OCI-LY7 (cell line): ENCODE measurements around the gene STX8. TPM values are rescaled to one million over a fixed set of nuclear protein-coding genes. Genes with fewer than 3 reads are reported as not detected.

ENCODE experiments used
- BruUV-seq: library from RNA; stranded (reverse); fragments of 400-500 nt; replicated peaks from 2 replicates; lab custom pipeline; 2021; lab: Mats Ljungman, UMichigan
- CTCF ChIA-PET: fragments of 300-600 bp; sonication (Branson Sonifier 250); formaldehyde crosslinking; loops from one replicate; lab custom pipeline; 2022; ENCODE audit warnings: antibody characterized with exemption; ENCODE audit not compliant: unreplicated experiment; lab: Charles Lee
- POLR2A ChIA-PET: fragments of 300-600 bp; sonication (Branson Sonifier 250); formaldehyde crosslinking; loops from one replicate; lab custom pipeline; 2022; ENCODE audit warnings: antibody characterized with exemption; lab: Charles Lee
- DNase-seq: peaks from one replicate; pipeline ENCODE4 v3.0.0-alpha.2; 2015; ENCODE audit warnings: low spot score
- H2AFZ ChIP-seq: fragments of 200-600 bp; sonication (generic), shearing (Covaris generic); 2 replicates; pipeline ENCODE4 v1.6.1; 2014; ENCODE audit warnings: mild to moderate bottlenecking, antibody characterized with exemption, low read length, moderate library complexity
- H3K27ac ChIP-seq: fragments of 200-600 bp; sonication (generic); 2 replicates; pipeline ENCODE4 v1.5.1; 2014; ENCODE audit warnings: mixed run types, low read depth, mild to moderate bottlenecking, moderate library complexity, low read length, inconsistent platforms; ENCODE audit not compliant: poor library complexity, severe bottlenecking
- H3K36me3 ChIP-seq: fragments of 200-600 bp; sonication (generic); 2 replicates; pipeline ENCODE4 v1.6.1; 2014; ENCODE audit warnings: mild to moderate bottlenecking, antibody characterized with exemption, low read length, moderate library complexity, mixed read lengths; ENCODE audit not compliant: insufficient read depth
- H3K4me1 ChIP-seq: fragments of 200-600 bp; sonication (generic); 2 replicates; pipeline ENCODE4 v1.5.1; 2014; ENCODE audit warnings: mild to moderate bottlenecking, low read length; ENCODE audit not compliant: insufficient read depth, poor library complexity, severe bottlenecking
- H3K4me2 ChIP-seq: fragments of 200-600 bp; sonication (generic); 2 replicates; pipeline ENCODE4 v1.6.1; 2014; ENCODE audit warnings: mild to moderate bottlenecking, low read length
- H3K4me3 ChIP-seq: fragments of 200-600 bp; sonication (generic); 2 replicates; pipeline ENCODE4 v1.5.1; 2014; ENCODE audit warnings: mild to moderate bottlenecking, low read depth, low read length; ENCODE audit not compliant: poor library complexity, severe bottlenecking
- H3K79me2 ChIP-seq: fragments of 200-600 bp; sonication (generic); 2 replicates; pipeline ENCODE4 v1.6.1; 2016; ENCODE audit warnings: low read depth, mild to moderate bottlenecking, low read length, moderate library complexity, mixed read lengths; ENCODE audit not compliant: insufficient read depth
- H3K9me2 ChIP-seq: fragments of 200-600 bp; sonication (generic); 2 replicates; pipeline ENCODE4 v1.6.1; 2016; ENCODE audit warnings: mild to moderate bottlenecking, low read length, mixed read lengths; ENCODE audit not compliant: insufficient read depth
- H3K9me3 ChIP-seq: fragments of 200-600 bp; sonication (generic); 2 replicates; pipeline ENCODE4 v1.6.1; 2014; ENCODE audit warnings: mild to moderate bottlenecking, mixed run types, low read length, mixed read lengths
- H4K20me1 ChIP-seq: fragments of 200-600 bp; sonication (generic); 2 replicates; pipeline ENCODE4 v1.6.1; 2014; ENCODE audit warnings: mild to moderate bottlenecking, antibody characterized with exemption, low read length, moderate library complexity, mixed read lengths; ENCODE audit not compliant: insufficient read depth
- EZH2phosphoT487 ChIP-seq: fragments of 200-600 bp; sonication (generic); IDR thresholded peaks from 2 replicates; pipeline ENCODE4 v1.6.1; 2018; ENCODE audit warnings: low read depth, borderline replicate concordance, mild to moderate bottlenecking, mixed run types, antibody characterized with exemption, low read length, moderate library complexity, mixed read lengths
- intact Hi-C: fragments of 100-400 bp; cut with micrococcal nuclease; formaldehyde crosslinking; loops from one replicate; pipeline ENCODE4 v1.10.0; 2022; ENCODE audit not compliant: unreplicated experiment
- total RNA-seq, 2 experiments: library from RNA; depleted of rRNA in 1 of 2; stranded (reverse); fragments of >200 nt in 1 of 2; shearing (Covaris generic) in 1 of 2; gene quantifications; 2 replicates each; pipeline ENCODE4 v1.2.3, GENCODE V29; 2014 to 2022
- TF ChIP-seq, protein P1 (sequence below): fragments of 200-600 bp; sonication (generic); conservative IDR thresholded peaks from 2 replicates; pipeline ENCODE4 v1.5.1; 2014; ENCODE audit warnings: mild to moderate bottlenecking, antibody characterized with exemption, low read length, moderate library complexity, mixed read lengths

The STX8 gene
- total RNA-seq, 2 experiments from 2014 or later, result 56.7 to 69.0 TPM

DNA sequence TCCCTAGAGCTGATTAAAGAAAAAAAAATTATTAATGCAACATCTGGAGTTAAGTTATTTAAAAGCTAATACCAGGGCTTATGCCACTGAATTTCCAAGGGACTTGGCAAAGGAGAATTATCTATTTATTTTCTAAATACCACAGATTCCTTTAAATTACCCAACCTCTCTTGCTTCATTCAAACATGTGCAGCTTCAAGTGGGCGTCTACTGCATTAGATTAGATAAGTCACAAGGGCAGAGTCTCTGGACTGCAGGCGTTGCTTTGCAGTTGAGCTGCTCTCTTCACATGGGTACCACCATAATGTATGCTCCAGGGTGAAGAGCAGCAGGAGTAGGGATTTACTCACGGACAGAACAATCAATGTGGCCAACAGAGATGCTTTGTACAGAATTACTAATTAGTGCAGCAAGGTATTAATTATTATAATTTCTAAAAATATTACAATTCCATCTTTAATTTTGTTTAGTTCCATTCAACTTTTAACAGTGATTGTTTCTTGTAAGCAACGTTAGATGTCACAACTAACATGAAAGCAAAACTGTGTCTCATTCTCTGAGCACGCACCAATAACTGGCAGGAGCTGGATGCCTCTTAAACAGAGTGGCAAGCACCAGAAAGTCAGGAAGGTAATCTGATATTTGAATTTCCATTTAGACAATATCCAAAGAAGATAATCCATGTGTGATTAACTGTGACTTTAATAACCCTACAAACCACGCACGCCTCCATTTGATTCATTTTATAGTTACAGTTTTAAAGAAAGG is 214.2 kb downstream of the STX8 start:
- Histone ChIP-seq H2AFZ (no peak overlapping the region), H3K4me1 (peaks cover 10% of the 10 kb centered on the region), H3K9me3 (no peaks in the 10 kb centered on the region), H3K79me2 (no peaks in the 10 kb centered on the region), H4K20me1 (no peaks in the 10 kb centered on the region), H3K27ac (no peak overlapping the region), H3K9me2 (no peaks in the 10 kb centered on the region), H3K4me3 (no peak overlapping the region), H3K4me2 (no peak overlapping the region), H3K36me3 (no peaks in the 10 kb centered on the region)
- POLR2A ChIA-PET, result no interaction called here
- BruUV-seq, result no TSS peak
- no peak for TF ChIP-seq EZH2phosphoT487
- TF ChIP-seq, protein P1, sequence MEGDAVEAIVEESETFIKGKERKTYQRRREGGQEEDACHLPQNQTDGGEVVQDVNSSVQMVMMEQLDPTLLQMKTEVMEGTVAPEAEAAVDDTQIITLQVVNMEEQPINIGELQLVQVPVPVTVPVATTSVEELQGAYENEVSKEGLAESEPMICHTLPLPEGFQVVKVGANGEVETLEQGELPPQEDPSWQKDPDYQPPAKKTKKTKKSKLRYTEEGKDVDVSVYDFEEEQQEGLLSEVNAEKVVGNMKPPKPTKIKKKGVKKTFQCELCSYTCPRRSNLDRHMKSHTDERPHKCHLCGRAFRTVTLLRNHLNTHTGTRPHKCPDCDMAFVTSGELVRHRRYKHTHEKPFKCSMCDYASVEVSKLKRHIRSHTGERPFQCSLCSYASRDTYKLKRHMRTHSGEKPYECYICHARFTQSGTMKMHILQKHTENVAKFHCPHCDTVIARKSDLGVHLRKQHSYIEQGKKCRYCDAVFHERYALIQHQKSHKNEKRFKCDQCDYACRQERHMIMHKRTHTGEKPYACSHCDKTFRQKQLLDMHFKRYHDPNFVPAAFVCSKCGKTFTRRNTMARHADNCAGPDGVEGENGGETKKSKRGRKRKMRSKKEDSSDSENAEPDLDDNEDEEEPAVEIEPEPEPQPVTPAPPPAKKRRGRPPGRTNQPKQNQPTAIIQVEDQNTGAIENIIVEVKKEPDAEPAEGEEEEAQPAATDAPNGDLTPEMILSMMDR, result no peak
- no peak for DNase-seq
- intact Hi-C loops, result no loop called here
- CTCF ChIA-PET, result no interaction called here

DNA sequence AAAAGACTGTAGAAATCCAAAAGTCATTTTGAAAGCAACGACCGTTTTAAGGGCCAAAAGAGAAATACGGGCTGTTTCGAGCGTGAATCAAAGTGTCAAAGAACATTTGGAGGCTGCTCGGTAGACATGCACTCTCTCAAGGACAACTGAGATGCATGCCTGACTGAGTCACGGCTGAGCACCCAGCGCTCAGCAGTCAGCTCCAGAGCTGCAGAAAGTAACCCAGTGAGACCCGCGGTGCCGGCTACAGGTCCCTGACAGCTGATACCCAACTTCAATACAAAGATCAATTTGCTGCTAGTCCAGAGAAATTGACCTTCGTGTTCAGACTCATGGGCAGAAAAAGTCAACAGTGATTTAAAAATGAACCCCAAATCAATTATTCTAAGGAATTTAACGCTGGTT is 214.9 kb downstream of the STX8 start:
- Histone ChIP-seq H3K4me2 (no peak overlapping the region), H3K79me2 (no peaks in the 10 kb centered on the region), H3K36me3 (no peaks in the 10 kb centered on the region), H3K4me1 (peaks cover 17% of the 10 kb centered on the region), H3K9me2 (no peaks in the 10 kb centered on the region), H3K27ac (no peak overlapping the region), H3K4me3 (no peak overlapping the region), H2AFZ (no peak overlapping the region), H4K20me1 (no peaks in the 10 kb centered on the region), H3K9me3 (no peaks in the 10 kb centered on the region)
- TF ChIP-seq, protein P1, result no peak
- TF ChIP-seq EZH2phosphoT487, result no peak
- BruUV-seq, result no TSS peak
- DNase-seq, result no peak
- ChIA-PET POLR2A (no interaction called here), CTCF (no interaction called here)
- intact Hi-C loops, result no loop called here

DNA sequence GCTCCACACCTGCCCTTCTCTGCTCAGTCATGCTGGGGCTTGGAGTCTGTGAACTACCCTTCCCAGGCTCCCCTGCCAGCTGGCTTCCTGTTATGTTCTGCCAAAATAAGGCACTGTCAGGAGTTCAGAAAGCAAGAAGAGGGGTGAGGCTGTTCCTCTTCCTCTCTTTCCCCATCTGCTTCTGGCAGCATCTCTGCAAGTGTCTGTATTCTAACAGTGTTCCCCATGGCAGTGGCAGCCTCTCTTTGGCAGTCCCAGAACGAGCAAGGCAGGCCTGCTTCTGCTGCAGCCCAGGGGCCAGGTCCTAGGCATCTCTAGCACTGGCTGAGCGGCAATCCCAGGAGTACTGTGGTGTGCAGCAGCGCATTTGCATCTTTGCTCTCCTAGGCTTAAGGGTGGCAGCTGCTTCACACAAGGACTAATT is 219.1 kb downstream of the STX8 start:
- Histone ChIP-seq H3K36me3 (no peaks in the 10 kb centered on the region), H3K79me2 (no peaks in the 10 kb centered on the region), H3K9me2 (no peaks in the 10 kb centered on the region), H3K4me1 (peaks cover 17% of the 10 kb centered on the region), H2AFZ (no peak overlapping the region), H3K9me3 (no peaks in the 10 kb centered on the region), H3K27ac (no peak overlapping the region), H3K4me3 (no peak overlapping the region), H4K20me1 (no peaks in the 10 kb centered on the region), H3K4me2 (peak overlapping the region; percentile 54)
- POLR2A ChIA-PET, result interaction anchor here (0.5 to 0.6 kb wide), 2 partner anchors 121 to 591 kb away, joined by 4 to 9 read pairs; no protein-coding TSS in a partner anchor
- no TSS peak for BruUV-seq
- CTCF ChIA-PET, result interaction anchor here (0.6 kb wide), 1 partner anchor 119 kb away, joined by 3 read pairs; no protein-coding TSS in a partner anchor
- DNase-seq, result peak; percentile 48
- TF ChIP-seq, protein P1, result no peak
- no peak for TF ChIP-seq EZH2phosphoT487
- intact Hi-C loops, result no loop called here
